HL-60 (cell line): ENCODE measurements around the gene BRSK2.

Source experiments
- DNase-seq, 2 experiments: peaks; one replicate each; pipeline ENCODE4 v3.0.0-alpha.2; 2010 to 2020; ENCODE audit warnings: low read depth in 1 of 2, low spot score in 1 of 2
- H3K27ac ChIP-seq: fragments of 250-450 bp; sonication (Bioruptor Pico); replicated peaks from 2 replicates; pipeline ENCODE4 v1.5.1; 2020; ENCODE audit warnings: mild to moderate bottlenecking, moderate library complexity
- H3K27me3 ChIP-seq: fragments of 250-450 bp; sonication (Bioruptor Pico); 2 replicates; pipeline ENCODE4 v1.5.1; 2021; ENCODE audit warnings: mild to moderate bottlenecking, moderate library complexity; ENCODE audit not compliant: insufficient read depth, poor library complexity, severe bottlenecking
- H3K4me3 ChIP-seq: replicated peaks from 2 replicates; pipeline ENCODE4 v1.5.1; 2011; ENCODE audit warnings: mild to moderate bottlenecking, control low read depth, low read length; ENCODE audit not compliant: insufficient read depth
- CTCF ChIP-seq: IDR thresholded peaks from one replicate; pipeline ENCODE4 v1.5.1; 2011; ENCODE audit warnings: low read length, control low read depth, inconsistent platforms; ENCODE audit not compliant: insufficient read depth
- GABPA ChIP-seq: IDR thresholded peaks from 2 replicates; pipeline ENCODE4 v1.6.1; 2012; ENCODE audit warnings: low read depth
- POLR2AphosphoS5 ChIP-seq: IDR thresholded peaks from 2 replicates; pipeline ENCODE4 v1.6.1; 2012; ENCODE audit warnings: low read depth
- SPI1 ChIP-seq: IDR thresholded peaks from 2 replicates; pipeline ENCODE4 v1.6.1; 2012; ENCODE audit warnings: low read depth, mild to moderate bottlenecking, borderline replicate concordance
- TF ChIP-seq, protein P1 (sequence below): IDR thresholded peaks from 2 replicates; pipeline ENCODE4 v1.6.1; 2012; ENCODE audit warnings: low read depth; ENCODE audit not compliant: insufficient replicate concordance

BRSK2 gene

DNA sequence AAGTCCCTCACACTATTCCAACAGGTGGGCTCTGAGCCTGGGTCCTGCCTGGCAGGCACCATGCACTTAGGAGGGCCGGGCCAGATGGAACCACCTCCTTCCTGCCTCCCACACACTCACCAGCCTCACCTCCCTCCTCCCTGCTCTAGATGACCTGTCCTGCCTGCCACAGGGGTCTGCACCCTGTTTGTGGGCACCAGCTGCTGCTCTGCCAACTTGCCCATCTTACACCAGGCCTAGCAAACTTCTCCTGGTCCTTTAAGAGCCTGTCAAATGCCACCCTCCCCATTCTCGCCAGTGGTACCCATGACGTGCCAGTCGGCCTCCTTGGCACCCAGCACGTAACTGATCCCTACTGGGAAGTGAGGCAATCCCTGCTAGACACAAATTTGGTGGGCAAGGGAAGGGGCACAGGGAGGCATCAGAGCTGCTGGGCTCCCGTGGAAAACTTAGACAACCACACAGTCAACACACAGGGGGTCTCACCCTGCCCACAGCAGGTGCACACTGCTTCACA lies 93.8 kb downstream of the BRSK2 start:
- TF ChIP-seq GABPA, result no peak
- TF ChIP-seq POLR2AphosphoS5, result no peak
- TF ChIP-seq SPI1, result no peak
- TF ChIP-seq, protein P1, sequence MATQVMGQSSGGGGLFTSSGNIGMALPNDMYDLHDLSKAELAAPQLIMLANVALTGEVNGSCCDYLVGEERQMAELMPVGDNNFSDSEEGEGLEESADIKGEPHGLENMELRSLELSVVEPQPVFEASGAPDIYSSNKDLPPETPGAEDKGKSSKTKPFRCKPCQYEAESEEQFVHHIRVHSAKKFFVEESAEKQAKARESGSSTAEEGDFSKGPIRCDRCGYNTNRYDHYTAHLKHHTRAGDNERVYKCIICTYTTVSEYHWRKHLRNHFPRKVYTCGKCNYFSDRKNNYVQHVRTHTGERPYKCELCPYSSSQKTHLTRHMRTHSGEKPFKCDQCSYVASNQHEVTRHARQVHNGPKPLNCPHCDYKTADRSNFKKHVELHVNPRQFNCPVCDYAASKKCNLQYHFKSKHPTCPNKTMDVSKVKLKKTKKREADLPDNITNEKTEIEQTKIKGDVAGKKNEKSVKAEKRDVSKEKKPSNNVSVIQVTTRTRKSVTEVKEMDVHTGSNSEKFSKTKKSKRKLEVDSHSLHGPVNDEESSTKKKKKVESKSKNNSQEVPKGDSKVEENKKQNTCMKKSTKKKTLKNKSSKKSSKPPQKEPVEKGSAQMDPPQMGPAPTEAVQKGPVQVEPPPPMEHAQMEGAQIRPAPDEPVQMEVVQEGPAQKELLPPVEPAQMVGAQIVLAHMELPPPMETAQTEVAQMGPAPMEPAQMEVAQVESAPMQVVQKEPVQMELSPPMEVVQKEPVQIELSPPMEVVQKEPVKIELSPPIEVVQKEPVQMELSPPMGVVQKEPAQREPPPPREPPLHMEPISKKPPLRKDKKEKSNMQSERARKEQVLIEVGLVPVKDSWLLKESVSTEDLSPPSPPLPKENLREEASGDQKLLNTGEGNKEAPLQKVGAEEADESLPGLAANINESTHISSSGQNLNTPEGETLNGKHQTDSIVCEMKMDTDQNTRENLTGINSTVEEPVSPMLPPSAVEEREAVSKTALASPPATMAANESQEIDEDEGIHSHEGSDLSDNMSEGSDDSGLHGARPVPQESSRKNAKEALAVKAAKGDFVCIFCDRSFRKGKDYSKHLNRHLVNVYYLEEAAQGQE, result no peak
- no peak for TF ChIP-seq CTCF
- H3K4me3 ChIP-seq, result no peak overlapping the region
- DNase-seq, result no peak
- no peaks in the 10 kb centered on the region for H3K27me3 ChIP-seq
- no peak overlapping the region for H3K27ac ChIP-seq

- no peak overlapping the region for H3K27ac ChIP-seq
- H3K4me3 ChIP-seq, result no peak overlapping the region
- no peaks in the 10 kb centered on the region for H3K27me3 ChIP-seq
- DNase-seq, result no peak
- no peak for TF ChIP-seq CTCF
- TF ChIP-seq, protein P1, result no peak
- TF ChIP-seq GABPA, result no peak
- no peak for TF ChIP-seq POLR2AphosphoS5
- TF ChIP-seq SPI1, result no peak
Observed at GRCh38 chr11:1484061-1484671, 94.4 kb downstream of the BRSK2 start.

- no peaks in the 10 kb centered on the region for H3K27me3 ChIP-seq
- TF ChIP-seq GABPA (no peak), CTCF (no peak), POLR2AphosphoS5 (no peak), SPI1 (no peak)
- TF ChIP-seq, protein P1, result no peak
- H3K27ac ChIP-seq, result no peak overlapping the region
- H3K4me3 ChIP-seq, result no peak overlapping the region
- no peak for DNase-seq
Observed at GRCh38 chr11:1484695-1485503, 95.2 kb downstream of the BRSK2 start.
